ENCODE measurements around the gene PHF2.

GRCh38 chr9:93712896-93713295, 136.5 kb downstream of the PHF2 start:
- TF ChIP-seq EZH2phosphoT487 (IDR thresholded peaks at IDR 0.05; ENCODE audit: insufficient read depth, low read depth) (no peak), EZH2 (IDR thresholded peaks at IDR 0.05; ENCODE audit: insufficient read depth, poor library complexity, severe bottlenecking) (no peak)
